Endothelial cell (in vitro differentiated cells): Measurements from ENCODE around the gene SYCP2. TPM values are rescaled to one million over a fixed set of nuclear protein-coding genes. Genes with fewer than 3 reads are reported as not detected.

Source experiments
- DNase-seq: peaks from one replicate; pipeline ENCODE4 v3.0.0; 2021; ENCODE audit warnings: low spot score
- H3K27ac Mint-ChIP-seq: one replicate; pipeline ENCODE4 v1.8.0; 2021; ENCODE audit warnings: mixed read lengths, inconsistent platforms; ENCODE audit not compliant: unreplicated experiment
- H3K27me3 Mint-ChIP-seq: one replicate; pipeline ENCODE4 v1.8.0; 2021; ENCODE audit warnings: mild to moderate bottlenecking, moderate library complexity, mixed read lengths, inconsistent platforms; ENCODE audit not compliant: unreplicated experiment
- H3K36me3 Mint-ChIP-seq: one replicate; pipeline ENCODE4 v1.8.0; 2021; ENCODE audit warnings: mild to moderate bottlenecking, low read depth, mixed read lengths, inconsistent platforms; ENCODE audit not compliant: unreplicated experiment
- H3K4me1 Mint-ChIP-seq: one replicate; pipeline ENCODE4 v1.8.0; 2021; ENCODE audit warnings: mild to moderate bottlenecking, mixed read lengths, inconsistent platforms; ENCODE audit not compliant: unreplicated experiment
- H3K4me3 Mint-ChIP-seq: one replicate; pipeline ENCODE4 v1.8.0; 2021; ENCODE audit warnings: mild to moderate bottlenecking, mixed read lengths, inconsistent platforms; ENCODE audit not compliant: unreplicated experiment
- H3K9me3 Mint-ChIP-seq: one replicate; pipeline ENCODE4 v1.8.0; 2021; ENCODE audit warnings: mixed read lengths, inconsistent platforms; ENCODE audit not compliant: unreplicated experiment
- total RNA-seq: library from RNA; stranded (reverse); fragmentation: NEBNext Ultra II Directional; extraction: Animal tissue kit (Norgen Biotek cat#: 25700); gene quantifications from one replicate; pipeline ENCODE4 v1.2.1, GENCODE V29; 2021; ENCODE audit not compliant: unreplicated experiment
- TF ChIP-seq, protein P1 (sequence below): fragments of 200-600 bp; sonication (generic); IDR thresholded peaks from one replicate; pipeline ENCODE4 v1.5.0; 2021; ENCODE audit warnings: antibody characterized with exemption; ENCODE audit not compliant: unreplicated experiment

SYCP2 gene
- total RNA-seq, 1 donor from 2014 or later = 2.1 TPM

DNA sequence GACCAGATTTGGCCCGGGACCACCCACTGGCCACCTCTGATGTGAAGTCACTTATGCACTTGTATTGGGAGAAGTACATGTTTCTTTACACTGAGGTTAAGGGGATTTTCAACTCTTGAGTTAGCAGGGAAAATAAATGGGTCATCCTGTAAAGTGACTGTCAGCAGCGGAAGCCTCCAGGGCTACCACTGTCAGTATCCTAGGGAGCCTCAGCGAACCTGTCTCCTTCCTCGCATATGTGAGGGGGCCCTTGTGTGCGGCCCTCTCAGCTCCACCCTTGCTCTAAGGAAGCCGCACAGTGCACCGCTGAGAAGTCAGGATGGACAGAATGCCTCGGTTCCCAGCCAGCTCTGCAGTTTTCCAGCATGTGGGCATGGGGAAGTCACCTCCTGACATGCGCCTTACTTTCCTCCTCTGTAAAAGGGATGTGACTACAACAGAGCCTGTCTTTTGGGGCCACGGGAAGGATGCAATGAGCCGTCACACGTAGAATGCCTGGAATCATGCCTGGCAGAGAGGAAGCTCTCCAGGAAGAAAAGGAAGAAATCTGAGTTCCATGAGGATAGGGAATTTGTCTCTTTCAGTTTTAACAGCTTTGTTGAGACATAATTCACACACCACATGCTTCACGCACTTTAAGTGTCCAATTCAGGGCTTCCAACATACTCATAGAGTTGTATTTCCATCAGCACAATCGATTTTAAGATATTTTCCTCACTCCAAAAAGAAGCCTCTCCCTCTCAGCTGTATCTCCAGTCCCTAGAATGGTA is 115.4 kb downstream of the SYCP2 start:
- Mint-ChIP-seq H3K27me3 (peaks cover 8% of the 10 kb centered on the region), H3K9me3 (no peaks in the 10 kb centered on the region), H3K27ac (no peak overlapping the region), H3K4me1 (peaks cover 18% of the 10 kb centered on the region), H3K4me3 (no peak overlapping the region), H3K36me3 (no peaks in the 10 kb centered on the region)
- DNase-seq = no peak
- TF ChIP-seq, protein P1, sequence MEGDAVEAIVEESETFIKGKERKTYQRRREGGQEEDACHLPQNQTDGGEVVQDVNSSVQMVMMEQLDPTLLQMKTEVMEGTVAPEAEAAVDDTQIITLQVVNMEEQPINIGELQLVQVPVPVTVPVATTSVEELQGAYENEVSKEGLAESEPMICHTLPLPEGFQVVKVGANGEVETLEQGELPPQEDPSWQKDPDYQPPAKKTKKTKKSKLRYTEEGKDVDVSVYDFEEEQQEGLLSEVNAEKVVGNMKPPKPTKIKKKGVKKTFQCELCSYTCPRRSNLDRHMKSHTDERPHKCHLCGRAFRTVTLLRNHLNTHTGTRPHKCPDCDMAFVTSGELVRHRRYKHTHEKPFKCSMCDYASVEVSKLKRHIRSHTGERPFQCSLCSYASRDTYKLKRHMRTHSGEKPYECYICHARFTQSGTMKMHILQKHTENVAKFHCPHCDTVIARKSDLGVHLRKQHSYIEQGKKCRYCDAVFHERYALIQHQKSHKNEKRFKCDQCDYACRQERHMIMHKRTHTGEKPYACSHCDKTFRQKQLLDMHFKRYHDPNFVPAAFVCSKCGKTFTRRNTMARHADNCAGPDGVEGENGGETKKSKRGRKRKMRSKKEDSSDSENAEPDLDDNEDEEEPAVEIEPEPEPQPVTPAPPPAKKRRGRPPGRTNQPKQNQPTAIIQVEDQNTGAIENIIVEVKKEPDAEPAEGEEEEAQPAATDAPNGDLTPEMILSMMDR = no peak

DNA sequence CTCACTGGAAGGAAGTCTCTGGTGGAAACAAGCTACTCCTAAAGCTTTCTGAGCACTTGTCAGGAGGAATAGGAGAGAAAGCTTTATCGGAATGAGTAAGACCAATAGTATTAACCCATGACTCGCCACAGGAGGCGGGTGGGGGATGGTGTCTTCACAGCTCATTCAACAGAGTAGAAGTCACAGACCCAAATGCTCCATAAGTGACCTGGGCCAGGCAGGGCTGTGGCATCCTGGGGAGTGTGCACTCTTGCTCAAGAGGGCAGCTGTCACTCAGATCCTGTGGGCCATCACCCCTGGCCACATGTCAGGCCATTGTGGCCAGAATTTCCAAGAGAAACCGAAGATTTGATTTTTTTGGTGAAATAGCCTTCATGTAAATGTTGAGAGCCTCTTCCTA is 116.0 kb downstream of the SYCP2 start:
- Mint-ChIP-seq H3K9me3 (no peaks in the 10 kb centered on the region), H3K4me3 (no peak overlapping the region), H3K27ac (no peak overlapping the region), H3K4me1 (peaks cover 15% of the 10 kb centered on the region), H3K36me3 (no peaks in the 10 kb centered on the region), H3K27me3 (peaks cover 9% of the 10 kb centered on the region)
- TF ChIP-seq, protein P1 = no peak
- DNase-seq = no peak

DNA sequence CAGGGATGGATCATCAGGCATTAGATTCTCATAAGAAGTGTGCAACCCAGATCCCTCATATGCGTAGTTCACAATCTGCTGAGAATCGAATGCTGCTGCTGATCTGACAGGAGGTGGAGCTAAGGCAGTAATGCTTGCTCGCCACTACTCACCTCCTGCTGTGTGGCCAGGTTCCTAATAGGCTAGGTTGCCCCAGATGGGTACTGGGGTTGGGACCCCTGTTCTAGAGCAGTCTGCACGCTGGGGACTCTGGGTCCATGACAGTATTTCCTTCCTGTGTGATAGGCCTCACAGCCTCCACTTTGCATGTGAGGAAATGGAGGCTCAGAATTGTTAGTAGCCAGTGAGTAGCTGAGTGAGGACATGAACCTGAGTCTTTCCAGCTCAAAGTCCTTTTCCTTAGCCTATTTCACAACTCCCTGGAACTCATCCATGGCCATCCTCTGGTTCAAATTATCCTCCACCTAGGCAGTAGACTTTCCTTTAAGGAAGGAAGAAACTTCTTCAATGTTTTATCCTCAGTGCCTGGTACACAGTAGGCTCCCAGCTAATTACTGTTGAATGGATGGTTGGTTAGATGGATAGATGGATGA is 117.2 kb downstream of the SYCP2 start:
- Mint-ChIP-seq H3K4me1 (peaks cover 8% of the 10 kb centered on the region), H3K27ac (no peak overlapping the region), H3K36me3 (no peaks in the 10 kb centered on the region), H3K4me3 (no peak overlapping the region), H3K9me3 (no peaks in the 10 kb centered on the region), H3K27me3 (peaks cover 11% of the 10 kb centered on the region)
- no peak for DNase-seq
- TF ChIP-seq, protein P1 = no peak

DNA sequence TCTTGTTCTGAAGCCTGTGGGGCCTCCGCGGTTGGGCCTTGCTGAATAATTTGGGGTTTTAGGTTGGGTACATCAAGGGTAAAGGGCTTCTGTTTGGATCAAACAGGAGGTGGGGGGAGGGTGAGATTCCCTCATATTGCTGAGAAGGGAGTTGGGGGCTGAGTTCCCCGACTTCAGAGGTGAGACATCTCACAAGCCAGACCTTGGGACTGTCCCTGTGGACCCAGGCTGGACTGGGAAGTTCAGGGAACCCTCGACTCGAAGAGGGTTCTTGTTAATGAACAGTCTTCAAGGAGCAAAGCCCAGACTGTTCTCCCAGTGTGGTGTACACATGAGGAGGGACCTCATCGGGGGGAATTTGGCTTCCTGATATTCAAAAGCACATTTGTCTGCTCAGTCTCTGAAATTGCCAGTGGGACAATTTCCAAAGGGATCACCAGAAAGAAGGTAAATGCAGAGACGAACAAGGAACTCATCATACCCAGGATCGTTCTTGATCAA is 118.5 kb downstream of the SYCP2 start:
- H3K9me3 Mint-ChIP-seq = no peaks in the 10 kb centered on the region
- DNase-seq = no peak
- no peak overlapping the region for H3K4me3 Mint-ChIP-seq
- TF ChIP-seq, protein P1 = no peak
- peaks cover 8% of the 10 kb centered on the region for H3K4me1 Mint-ChIP-seq
- H3K27me3 Mint-ChIP-seq = peaks cover 14% of the 10 kb centered on the region
- H3K36me3 Mint-ChIP-seq = no peaks in the 10 kb centered on the region
- H3K27ac Mint-ChIP-seq = no peak overlapping the region
